C4-2B (cell line): ENCODE data around the gene DOCK9.

Experiments used
- CTCF ChIP-seq: fragments of 450-650 bp; conservative IDR thresholded peaks from 2 replicates; pipeline ENCODE4 v1.5.1; 2017; ENCODE audit warnings: mild to moderate bottlenecking
- ZFX ChIP-seq: fragments of 450-650 bp; IDR thresholded peaks from 2 replicates; pipeline ENCODE4 v1.6.1; 2017

GRCh38 chr13:98923641-98924397, 54.0 kb downstream of the DOCK9 start:
- TF ChIP-seq CTCF = no peak
- TF ChIP-seq ZFX = no peak
